Measurements from ENCODE around the gene TINCR.

TINCR gene

GRCh38 chr19:5607318-5608275 is 39.8 kb upstream of the TINCR start:
- no peaks in the 10 kb centered on the region for H3K9me2 ChIP-seq (ENCODE audit: low read depth, low read length)
- no peaks in the 10 kb centered on the region for H3K4me1 ChIP-seq (ENCODE audit: insufficient read depth, low read length, severe bottlenecking)
- no peak for TF ChIP-seq EZH2 (IDR thresholded peaks at IDR 0.05; ENCODE audit: borderline replicate concordance, low read length)
- TF ChIP-seq CTCF (IDR thresholded peaks at IDR 0.05; ENCODE audit: low read length) = no peak
- H4K20me1 ChIP-seq (ENCODE audit: insufficient read depth, low read length) = no peaks in the 10 kb centered on the region
- H2AFZ ChIP-seq (ENCODE audit: low read length) = no peak overlapping the region
- no peak overlapping the region for H3K27ac ChIP-seq (ENCODE audit: low read depth, low read length, poor library complexity, severe bottlenecking)
- no peak overlapping the region for H3K9ac ChIP-seq (ENCODE audit: low read length)
- H3K36me3 ChIP-seq (ENCODE audit: insufficient read depth, low read length) = peaks cover 91% of the 10 kb centered on the region
- no peak overlapping the region for H3K4me2 ChIP-seq (ENCODE audit: low read length)
- 0 out of 2 replicates have a peak, but pooled peaks cover 14% of the 10 kb centered on the region for H3K79me2 ChIP-seq (ENCODE audit: insufficient read depth, low read length)
- no peaks in the 10 kb centered on the region for H3F3A ChIP-seq (ENCODE audit: insufficient read depth, low read length)
- H3K27me3 ChIP-seq (ENCODE audit: insufficient read depth, low read length) = no peaks in the 10 kb centered on the region
- no peak overlapping the region for H3K4me3 ChIP-seq (ENCODE audit: low read depth, low read length, poor library complexity, severe bottlenecking)
- no peaks in the 10 kb centered on the region for H3K9me3 ChIP-seq (ENCODE audit: low read length)

- Histone ChIP-seq H4K20me1 (ENCODE audit: insufficient read depth, low read length) (no peaks in the 10 kb centered on the region), H3K36me3 (ENCODE audit: insufficient read depth, low read length) (peaks cover 94% of the 10 kb centered on the region), H3K27me3 (ENCODE audit: insufficient read depth, low read length) (no peaks in the 10 kb centered on the region), H2AFZ (ENCODE audit: low read length) (no peak overlapping the region), H3K27ac (ENCODE audit: low read depth, low read length, poor library complexity, severe bottlenecking) (no peak overlapping the region), H3K4me3 (ENCODE audit: low read depth, low read length, poor library complexity, severe bottlenecking) (no peak overlapping the region), H3K4me2 (ENCODE audit: low read length) (no peak overlapping the region), H3K9me3 (ENCODE audit: low read length) (no peaks in the 10 kb centered on the region), H3F3A (ENCODE audit: insufficient read depth, low read length) (no peaks in the 10 kb centered on the region), H3K79me2 (ENCODE audit: insufficient read depth, low read length) (0 out of 2 replicates have a peak, but pooled peaks cover 11% of the 10 kb centered on the region), H3K9me2 (ENCODE audit: low read depth, low read length) (no peaks in the 10 kb centered on the region), H3K4me1 (ENCODE audit: insufficient read depth, low read length, severe bottlenecking) (no peaks in the 10 kb centered on the region), H3K9ac (ENCODE audit: low read length) (no peak overlapping the region)
- TF ChIP-seq CTCF (IDR thresholded peaks at IDR 0.05; ENCODE audit: low read length) (no peak), EZH2 (IDR thresholded peaks at IDR 0.05; ENCODE audit: borderline replicate concordance, low read length) (no peak)
These were observed 37.6 kb upstream of the TINCR start for GRCh38 chr19:5605362-5605761.

- H3K4me3 ChIP-seq (ENCODE audit: low read depth, low read length, poor library complexity, severe bottlenecking) = no peak overlapping the region
- H2AFZ ChIP-seq (ENCODE audit: low read length) = no peak overlapping the region
- no peaks in the 10 kb centered on the region for H3K9me2 ChIP-seq (ENCODE audit: low read depth, low read length)
- H3F3A ChIP-seq (ENCODE audit: insufficient read depth, low read length) = no peaks in the 10 kb centered on the region
- H3K79me2 ChIP-seq (ENCODE audit: insufficient read depth, low read length) = 0 out of 2 replicates have a peak, but pooled peaks cover 11% of the 10 kb centered on the region
- H3K4me1 ChIP-seq (ENCODE audit: insufficient read depth, low read length, severe bottlenecking) = no peaks in the 10 kb centered on the region
- H4K20me1 ChIP-seq (ENCODE audit: insufficient read depth, low read length) = no peaks in the 10 kb centered on the region
- no peak overlapping the region for H3K27ac ChIP-seq (ENCODE audit: low read depth, low read length, poor library complexity, severe bottlenecking)
- no peak overlapping the region for H3K9ac ChIP-seq (ENCODE audit: low read length)
- H3K27me3 ChIP-seq (ENCODE audit: insufficient read depth, low read length) = no peaks in the 10 kb centered on the region
- TF ChIP-seq EZH2 (IDR thresholded peaks at IDR 0.05; ENCODE audit: borderline replicate concordance, low read length) (no peak), CTCF (IDR thresholded peaks at IDR 0.05; ENCODE audit: low read length) (no peak)
- H3K9me3 ChIP-seq (ENCODE audit: low read length) = no peaks in the 10 kb centered on the region
- H3K4me2 ChIP-seq (ENCODE audit: low read length) = no peak overlapping the region
- H3K36me3 ChIP-seq (ENCODE audit: insufficient read depth, low read length) = peaks cover 94% of the 10 kb centered on the region
These were observed 35.9 kb upstream of the TINCR start for GRCh38 chr19:5603626-5604025.

Measured in OCI-LY1 (cell line).